ENCODE measurements around the gene SAMMSON.

Gene SAMMSON

DNA sequence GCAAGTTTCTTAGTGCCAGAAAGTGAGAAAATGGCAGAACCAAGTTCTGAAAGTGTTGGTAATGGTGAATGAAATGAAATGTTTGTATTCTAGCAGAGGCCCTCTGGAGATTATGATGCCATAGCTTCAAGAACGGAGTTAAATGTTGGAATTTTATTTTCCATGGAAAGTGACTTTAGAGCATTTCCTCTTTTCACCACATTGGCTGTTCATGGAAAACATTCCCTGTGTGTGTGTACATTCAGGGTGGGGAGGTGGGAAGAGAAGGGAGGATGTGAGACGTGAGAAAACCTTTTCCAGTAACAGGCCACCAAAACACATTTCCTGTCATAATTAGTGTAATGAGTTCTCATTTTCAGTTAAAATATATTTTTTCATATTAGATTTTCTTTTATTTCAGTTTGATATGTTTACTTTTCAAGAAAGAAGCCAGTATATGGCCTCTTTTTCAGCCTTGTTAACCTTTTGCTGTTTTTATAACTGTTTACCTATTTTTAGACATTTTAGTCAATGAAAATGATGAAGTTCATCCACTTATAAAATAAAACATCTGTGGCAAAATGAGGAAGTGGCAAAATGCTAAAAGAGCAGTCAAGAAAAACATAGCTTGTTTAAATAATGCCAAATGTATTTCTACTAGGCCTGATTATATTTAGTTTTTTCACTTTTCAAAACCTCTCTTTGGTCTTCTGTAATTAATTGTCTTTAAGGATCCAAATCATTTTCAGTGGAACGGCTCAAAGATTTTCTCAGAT, 21.6 kb downstream of the SAMMSON start:
- no peak for DNase-seq

DNA sequence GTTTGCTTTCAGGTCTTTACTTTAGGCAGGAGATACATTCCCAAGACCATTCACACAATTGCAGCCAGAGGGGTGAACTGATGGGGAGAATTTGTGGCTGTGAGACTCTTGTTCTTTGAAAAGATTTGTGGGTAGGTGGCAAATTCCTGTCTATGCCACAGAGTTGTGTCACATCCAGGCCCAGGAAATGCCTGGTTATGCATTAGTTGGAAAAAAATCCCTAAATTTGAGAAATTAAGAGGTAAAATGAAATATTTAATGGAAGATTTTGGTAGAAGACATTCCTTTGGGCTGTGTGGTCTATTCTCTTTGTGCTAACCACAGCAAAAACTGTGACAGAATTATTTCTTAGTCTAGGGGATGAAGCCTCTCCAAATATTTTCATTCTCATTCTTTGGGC, 28.8 kb downstream of the SAMMSON start:
- DNase-seq, result no peak

- no peak for DNase-seq
Measured at GRCh38 chr3:70038693-70039092, 39.2 kb downstream of the SAMMSON start.

DNA sequence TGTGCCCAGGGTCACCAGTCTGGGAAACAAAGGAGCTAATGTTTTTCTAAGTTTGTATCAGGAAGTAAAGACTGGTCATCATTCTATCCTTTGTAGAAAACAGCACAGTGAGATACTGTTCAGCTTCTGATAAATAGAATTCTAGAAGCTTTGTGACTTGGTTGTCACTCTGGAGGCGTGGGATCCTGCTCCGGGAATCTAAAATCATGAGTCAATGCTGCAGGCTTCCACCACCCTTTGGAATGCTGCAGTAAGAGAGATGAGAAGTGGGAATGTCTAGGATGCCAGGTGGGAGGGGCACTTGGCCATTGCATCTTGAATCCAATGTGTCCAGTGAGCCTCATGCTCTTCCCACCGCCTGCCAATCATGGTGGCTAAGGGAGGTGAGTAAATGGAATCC, 40.9 kb downstream of the SAMMSON start:
- DNase-seq, result no peak

GRCh38 chr3:70042641-70043040, 43.1 kb downstream of the SAMMSON start:
- no peak for DNase-seq

DNA sequence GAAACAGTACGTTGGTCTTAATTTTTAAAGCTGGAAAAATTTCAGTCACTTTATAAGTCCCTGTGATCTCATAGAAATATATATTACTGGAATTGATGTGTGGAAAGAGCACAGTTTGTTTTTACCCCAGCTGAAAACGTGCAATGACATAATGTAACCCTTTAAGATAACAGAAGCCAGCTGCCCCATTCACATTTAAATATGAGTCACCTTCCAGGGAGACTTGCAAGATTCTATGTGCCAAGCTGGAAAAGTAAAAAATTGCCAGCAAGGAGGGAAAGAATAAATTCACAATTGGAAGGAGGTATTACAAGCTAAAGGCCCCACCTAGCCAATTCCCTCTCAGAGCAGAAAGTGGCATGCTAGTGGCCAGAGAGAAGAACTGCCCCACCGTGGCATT, 50.2 kb downstream of the SAMMSON start:
- DNase-seq, result no peak

- no peak for DNase-seq
Measured at GRCh38 chr3:70053293-70053692, 53.8 kb downstream of the SAMMSON start.

DNA sequence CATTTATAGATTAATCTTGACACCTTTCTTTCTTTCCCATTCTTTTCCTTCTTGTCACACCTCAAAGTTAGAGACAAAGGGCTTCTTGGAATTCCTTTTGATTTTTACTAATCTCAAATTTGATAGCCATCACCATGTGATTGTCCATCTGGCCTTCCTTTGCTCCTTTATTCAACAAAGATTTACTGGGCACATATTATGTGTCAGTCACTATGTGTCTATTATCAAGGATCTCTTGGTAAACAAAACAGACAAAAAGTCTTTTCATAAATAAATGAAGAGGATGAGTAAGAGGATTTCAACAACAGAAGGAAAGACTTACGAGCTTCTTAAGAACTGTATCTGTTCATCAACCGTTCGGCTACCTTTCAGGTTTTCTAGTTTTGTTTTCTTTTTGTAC, 56.5 kb downstream of the SAMMSON start:
- no peak for DNase-seq

DNA sequence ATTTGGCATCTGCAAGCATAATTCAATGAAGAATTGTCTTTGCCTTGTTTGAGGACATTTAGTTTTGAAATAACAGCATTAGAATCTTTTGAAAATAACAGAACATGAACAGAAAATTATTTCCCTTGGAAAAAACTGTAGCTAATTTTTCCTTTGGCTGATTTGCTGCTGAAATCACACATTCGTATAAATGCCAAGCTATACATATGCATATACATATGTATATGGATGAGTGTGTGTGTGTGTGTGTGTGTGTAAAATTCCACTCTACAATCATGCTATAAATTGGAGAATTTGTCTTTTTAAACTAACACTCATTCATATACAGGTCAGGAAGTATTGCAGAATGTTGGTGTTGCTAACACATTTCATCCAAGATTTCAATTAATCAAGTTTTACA, 57.9 kb downstream of the SAMMSON start:
- DNase-seq, result no peak

DNA sequence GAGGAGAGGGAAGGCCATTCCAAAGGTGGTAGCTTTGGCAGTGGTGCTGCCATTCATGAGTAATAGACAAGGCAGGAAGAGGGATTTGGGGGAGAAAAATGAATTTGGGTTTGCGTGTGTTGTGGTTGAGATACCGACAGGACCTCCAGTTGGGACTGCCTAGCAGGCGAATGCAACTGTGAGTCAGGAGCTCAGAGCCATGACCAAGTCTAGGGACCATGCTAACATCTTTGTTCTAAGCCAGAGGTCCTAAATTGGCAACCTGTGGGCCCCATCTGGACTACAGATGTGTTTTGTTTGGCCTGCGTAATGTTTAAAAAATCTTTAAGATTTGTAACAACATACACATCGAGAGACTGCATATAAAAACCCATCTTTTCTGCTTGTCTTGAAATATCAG, 61.6 kb downstream of the SAMMSON start:
- no peak for DNase-seq

- no peak for DNase-seq
Measured at GRCh38 chr3:70064194-70064779, 64.8 kb downstream of the SAMMSON start.

GRCh38 chr3:70065696-70066253, 66.2 kb downstream of the SAMMSON start:
- no peak for DNase-seq

DNA sequence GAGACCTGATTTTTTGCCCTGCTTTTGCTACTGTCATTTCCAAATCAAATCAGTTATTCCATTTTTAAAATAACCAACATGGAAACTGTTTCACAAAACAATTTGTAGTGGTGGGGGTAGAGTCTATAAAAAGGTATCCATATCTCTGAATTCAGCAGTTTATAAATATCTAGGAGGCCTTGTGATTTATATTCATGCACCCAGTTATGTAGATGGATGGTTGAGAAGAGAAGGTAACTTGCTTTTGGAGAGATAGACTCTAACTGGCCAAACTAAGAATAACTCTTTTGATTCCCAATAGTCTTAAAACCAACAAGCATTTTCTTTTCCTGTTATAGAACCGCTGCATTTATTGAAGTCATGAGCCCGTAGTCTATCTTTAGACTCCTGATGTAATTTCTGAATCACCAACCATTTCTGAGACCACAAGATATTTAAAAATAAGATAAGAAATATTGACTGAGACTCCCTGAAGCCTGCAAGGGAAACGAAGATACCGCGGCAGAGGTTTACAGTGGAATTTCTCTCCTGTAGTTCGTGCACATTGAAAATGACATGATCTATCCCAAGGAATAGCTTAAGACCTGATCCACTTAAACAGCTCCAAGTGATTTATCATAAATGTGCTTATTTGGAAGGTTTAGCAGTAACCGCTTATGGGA, 68.5 kb downstream of the SAMMSON start:
- no peak for DNase-seq

DNA sequence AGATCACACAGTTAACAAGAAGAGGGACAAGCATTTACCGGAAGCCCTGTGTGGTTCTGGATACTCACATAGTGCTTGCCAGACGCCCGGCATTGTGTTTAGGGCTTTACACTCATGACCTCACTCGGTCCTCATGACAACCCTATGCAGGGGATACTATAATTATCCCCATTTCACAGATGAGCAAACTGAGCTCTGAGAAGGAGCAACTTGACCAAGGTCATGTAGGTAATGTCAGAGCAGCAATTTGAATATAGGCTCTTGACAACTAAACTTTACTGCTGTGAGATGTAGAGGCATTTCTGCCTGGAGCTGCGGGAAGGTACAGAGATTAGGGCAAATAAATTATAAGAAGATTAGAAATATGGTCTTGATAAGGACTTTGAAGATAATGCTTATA, 70.0 kb downstream of the SAMMSON start:
- no peak for DNase-seq

GRCh38 chr3:70071138-70071537, 71.6 kb downstream of the SAMMSON start:
- no peak for DNase-seq

- no peak for DNase-seq
Measured at GRCh38 chr3:70072180-70072579, 72.6 kb downstream of the SAMMSON start.

DNA sequence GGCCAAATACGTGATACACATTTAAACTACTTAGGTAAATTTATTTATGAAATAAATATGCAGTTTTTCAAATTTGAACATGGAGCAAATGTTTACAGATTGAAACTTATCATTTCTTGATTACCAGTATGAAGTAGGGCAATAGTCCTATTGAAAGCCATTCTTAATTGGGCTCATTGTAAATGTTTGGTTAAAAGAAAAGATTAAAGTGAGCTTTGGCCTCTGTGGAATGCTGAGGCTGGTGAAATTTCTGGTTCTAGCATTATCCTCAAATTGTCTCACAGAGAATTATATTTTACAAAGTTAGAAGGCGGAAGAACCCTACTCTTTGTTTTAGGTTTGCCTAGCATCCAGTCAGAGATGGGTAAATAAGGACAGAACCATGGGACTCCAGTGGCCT, 73.2 kb downstream of the SAMMSON start:
- no peak for DNase-seq

GRCh38 chr3:70075101-70075500, 75.6 kb downstream of the SAMMSON start:
- no peak for DNase-seq

DNA sequence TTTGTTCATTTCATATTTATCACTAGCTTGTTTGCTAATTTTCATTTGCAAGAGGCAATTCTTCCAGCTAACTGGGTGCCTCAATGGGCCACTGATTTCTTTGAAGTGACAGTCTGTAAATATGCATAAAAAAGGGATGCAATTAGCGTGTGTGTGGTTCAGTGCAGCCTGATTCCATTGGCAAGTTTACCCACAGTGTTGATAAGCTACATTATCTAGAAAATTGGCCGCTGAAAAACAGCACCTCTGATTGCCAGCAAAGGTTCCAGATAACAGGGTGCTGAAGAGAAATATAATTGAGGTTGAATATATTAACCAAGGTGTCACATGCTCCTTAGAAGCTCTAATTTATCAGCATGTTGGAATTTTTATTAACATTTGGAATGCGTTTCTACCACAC, 76.9 kb downstream of the SAMMSON start:
- no peak for DNase-seq

- no peak for DNase-seq
Measured at GRCh38 chr3:70078778-70079177, 79.2 kb downstream of the SAMMSON start.

- no peak for DNase-seq
Measured at GRCh38 chr3:70085613-70086012, 86.1 kb downstream of the SAMMSON start.

DNA sequence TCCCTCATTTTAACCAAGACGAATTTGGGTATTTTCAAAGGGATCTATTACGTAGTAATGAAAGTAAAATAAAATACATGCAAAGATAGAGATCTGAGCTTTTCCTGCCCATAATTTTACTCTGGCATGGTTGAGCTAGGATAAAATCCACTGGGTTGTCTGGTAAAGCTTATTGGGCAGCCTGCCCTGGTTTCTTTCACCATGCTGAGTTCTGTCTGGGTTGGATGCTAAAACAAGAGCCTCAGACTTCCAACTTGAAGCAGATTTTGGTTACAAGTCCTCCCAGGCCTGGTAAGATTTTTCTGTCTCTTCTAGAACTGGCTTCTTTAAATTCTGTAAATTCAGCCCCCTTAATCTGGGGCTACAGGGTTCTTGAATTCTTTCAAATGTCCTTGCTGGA, 86.8 kb downstream of the SAMMSON start:
- no peak for DNase-seq

GRCh38 chr3:70090322-70090913, 90.9 kb downstream of the SAMMSON start:
- no peak for DNase-seq

GRCh38 chr3:70094197-70094596, 94.7 kb downstream of the SAMMSON start:
- DNase-seq, result no peak
